GM12878 (cell line): ENCODE measurements around the gene LEPR.

Experiments used
- BCL3 ChIP-seq: IDR thresholded peaks from 2 replicates; pipeline ENCODE4 v1.6.1; 2011; ENCODE audit warnings: borderline replicate concordance, low read depth, mild to moderate bottlenecking, moderate library complexity, low read length; ENCODE audit not compliant: insufficient read depth, poor library complexity, severe bottlenecking
- BRCA1 ChIP-seq: IDR thresholded peaks from 2 replicates; pipeline ENCODE4 v1.6.1; 2011; ENCODE audit warnings: low read depth, low read length, improper control_type of control experiment
- CHD4 ChIP-seq: fragments of 200-600 bp; sonication (generic); IDR thresholded peaks from 2 replicates; pipeline ENCODE4 v1.6.1; 2016; ENCODE audit warnings: mild to moderate bottlenecking
- CTCF ChIP-seq, 3 experiments: IDR thresholded peaks in 2 of 3; conservative IDR thresholded peaks in 1 of 3; 2 replicates each; pipeline ENCODE4 v1.5.1; 2011; ENCODE audit warnings: low read depth in 3 of 3, low read length in 3 of 3, mild to moderate bottlenecking in 3 of 3, control low read depth in 2 of 3, moderate library complexity in 2 of 3, inconsistent platforms in 1 of 3, mixed read lengths in 1 of 3; ENCODE audit not compliant: control insufficient read depth in 2 of 3, insufficient read depth in 1 of 3; ENCODE audit errors: extremely low read depth in 1 of 3
- EP300 ChIP-seq, 2 experiments: fragments of 150-350 bp in 1 of 2; IDR thresholded peaks; 2 replicates each; pipeline ENCODE4 v1.6.1; 2011 to 2012; ENCODE audit warnings: low read depth in 2 of 2, low read length in 2 of 2, borderline replicate concordance in 1 of 2, improper control_type of control experiment in 1 of 2, inconsistent platforms in 1 of 2; ENCODE audit not compliant: control insufficient read depth in 1 of 2
- HCFC1 ChIP-seq: fragments of 150-350 bp; IDR thresholded peaks from 2 replicates; pipeline ENCODE4 v1.6.1; 2014; ENCODE audit warnings: low read length
- JUNB ChIP-seq: IDR thresholded peaks from 2 replicates; pipeline ENCODE4 v1.6.1; 2016; ENCODE audit warnings: antibody characterized with exemption, mild to moderate bottlenecking
- JUND ChIP-seq: IDR thresholded peaks from 2 replicates; pipeline ENCODE4 v1.6.1; 2012; ENCODE audit warnings: low read depth, mild to moderate bottlenecking, low read length, improper control_type of control experiment, moderate library complexity
- NR2C2 ChIP-seq: IDR thresholded peaks from 2 replicates; pipeline ENCODE4 v1.6.1; 2011; ENCODE audit warnings: borderline replicate concordance, low read depth; ENCODE audit not compliant: control insufficient read depth, insufficient read length
- POLR2AphosphoS2 ChIP-seq: IDR thresholded peaks from 2 replicates; pipeline ENCODE4 v1.6.1; 2011; ENCODE audit warnings: low read depth, mild to moderate bottlenecking, low read length, improper control_type of control experiment, moderate library complexity
- RCOR1 ChIP-seq: conservative IDR thresholded peaks from 2 replicates; pipeline ENCODE4 v1.6.1; 2012; ENCODE audit warnings: low read depth, low read length, improper control_type of control experiment
- REST ChIP-seq: IDR thresholded peaks from 2 replicates; pipeline ENCODE4 v1.6.1; 2012; ENCODE audit warnings: mild to moderate bottlenecking, low read depth, low read length
- ZBTB11 ChIP-seq: fragments of 450-650 bp; formaldehyde crosslinking; IDR thresholded peaks from 2 replicates; pipeline ENCODE4 v1.5.0; 2022; ENCODE audit warnings: mild to moderate bottlenecking, missing genetic modification characterization
- ZSCAN29 ChIP-seq: fragments of 450-650 bp; IDR thresholded peaks from 2 replicates; pipeline ENCODE4 v1.6.1; 2017; ENCODE audit warnings: mild to moderate bottlenecking, moderate library complexity

GRCh38 chr1:65449214-65449823 lies 28.9 kb downstream of the LEPR start:
- TF ChIP-seq RCOR1 = no peak
- TF ChIP-seq JUND = no peak
- no peak for TF ChIP-seq HCFC1
- TF ChIP-seq POLR2AphosphoS2 = no peak
- TF ChIP-seq ZBTB11 (CRISPR knock-in tag) = no peak
- TF ChIP-seq CTCF (IDR thresholded peaks at IDR 0.05 in 2 of 3, conservative IDR thresholded peaks at IDR 0.05 in 1 of 3; ENCODE audit: control insufficient read depth in 2 of 3, extremely low read depth in 1 of 3, insufficient read depth in 1 of 3, low read depth in 3 of 3, low read length in 3 of 3) = no peak
- no peak for TF ChIP-seq BCL3
- no peak for TF ChIP-seq REST
- TF ChIP-seq ZSCAN29 = no peak
- TF ChIP-seq JUNB = no peak
- TF ChIP-seq NR2C2 = no peak
- TF ChIP-seq BRCA1 = no peak
- TF ChIP-seq EP300 (IDR thresholded peaks at IDR 0.05; ENCODE audit: borderline replicate concordance in 1 of 2, control insufficient read depth in 1 of 2, low read depth in 2 of 2, low read length in 2 of 2) = no peak
- TF ChIP-seq CHD4 = no peak
